ENCODE measurements around the gene TOR4A. TPM values are rescaled to one million over a fixed set of nuclear protein-coding genes. Genes with fewer than 3 reads are reported as not detected.
A peak's percentile ranks its signal among the peaks of the same experiment; 100 is the strongest.

The TOR4A gene
- total and polyA plus RNA-seq, 9 of the 15 experiments (the other 6 are each of a cell fraction or from before 2014, with no cell fraction given): 3.9 to 49.2 (median 8.8) TPM

DNA sequence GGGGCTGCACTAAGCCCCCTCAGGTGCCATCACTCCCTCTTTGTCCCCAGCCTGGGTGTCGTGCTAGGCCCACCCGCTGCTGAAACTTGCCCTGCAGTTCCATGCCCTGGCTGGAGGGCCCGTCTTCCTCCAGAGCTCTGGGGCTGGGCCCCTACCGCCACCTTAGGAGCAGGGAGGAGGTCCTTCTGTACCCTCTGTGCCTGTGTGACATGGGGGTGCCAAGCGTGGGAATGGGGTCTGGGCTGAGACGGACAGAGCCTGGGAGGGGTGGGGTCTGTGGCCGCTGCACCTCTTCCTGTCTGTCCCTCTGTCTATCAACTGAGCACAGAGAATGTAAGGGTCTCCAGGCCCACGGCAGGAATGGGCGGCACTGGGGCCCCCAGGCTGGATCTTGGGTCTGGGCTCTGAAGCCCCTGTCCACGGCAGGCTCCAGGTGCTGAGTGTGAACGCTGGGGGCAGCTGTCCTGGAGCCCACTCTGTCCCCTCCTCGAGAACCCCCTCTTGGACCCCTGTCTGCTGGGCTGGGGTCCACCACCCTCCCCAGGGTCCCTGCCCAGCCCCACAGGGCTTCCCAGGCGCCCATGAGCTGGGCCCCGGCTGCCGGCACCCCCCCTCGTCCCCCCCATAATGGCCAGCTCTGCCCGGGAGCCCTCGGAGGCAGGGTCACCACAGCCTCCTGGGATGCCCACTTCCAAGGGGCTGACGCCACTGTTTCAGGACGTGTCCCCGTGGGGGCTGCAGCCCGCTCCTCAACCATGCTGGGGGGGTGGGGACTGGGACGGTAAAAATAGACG lies 40.4 kb downstream of the TOR4A start:
- Histone ChIP-seq H3K9me1 (ENCODE audit: control insufficient read depth, insufficient read depth, low read length) (no peaks in the 10 kb centered on the region), H3K27me3 (ENCODE audit: control insufficient read depth in 2 of 2, insufficient read depth in 2 of 2, low read length in 2 of 2) (no peaks in the 10 kb centered on the region), H3K4me3 (no peak overlapping the region), H3K4me1 (replicated peaks in 1 of 2; ENCODE audit: control insufficient read depth in 2 of 2, insufficient read depth in 2 of 2, low read length in 2 of 2) (peaks cover 6 to 81% of the 10 kb centered on the region in 2 experiments), H3K9ac (ENCODE audit: insufficient read depth in 1 of 2, low read depth in 2 of 2, low read length in 2 of 2) (peak overlapping the region in 1 of 2 experiments; percentile 13; a peak in 1 of 4 replicates), H3K79me2 (ENCODE audit: control insufficient read depth, insufficient read depth, low read length) (no peaks in the 10 kb centered on the region), H3K9me3 (replicated peaks; ENCODE audit: control insufficient read depth, insufficient read depth, low read depth, low read length) (no peaks in the 10 kb centered on the region), H4K20me1 (replicated peaks; ENCODE audit: control insufficient read depth, insufficient read depth, low read length) (no peaks in the 10 kb centered on the region), H2AFZ (ENCODE audit: low read depth, low read length) (no peak overlapping the region), H3K27ac (ENCODE audit: extremely low read depth, low read depth, low read length) (no peak overlapping the region), H3K36me3 (ENCODE audit: control insufficient read depth, insufficient read depth, low read length) (no peaks in the 10 kb centered on the region), H3K4me2 (ENCODE audit: insufficient read depth, low read length) (no peak overlapping the region)
- CTCF ChIA-PET (ENCODE audit: low intra/inter-chr PET ratio): no interaction called here
- BruUV-seq (replicated peaks): no TSS peak
- peak in 1 of 4 experiments; percentile 8 for DNase-seq (ENCODE audit: extremely low read depth in 1 of 4, low spot score in 3 of 4)
- POLR2A ChIA-PET: interaction anchor here (0.6 to 1.2 kb wide), 4 partner anchors 10 to 96 kb away, joined by 3 to 4 read pairs (median 4); no protein-coding TSS in a partner anchor
- ATAC-seq: no peak
- in situ Hi-C loops (cut with MboI): no loop called here
- intact Hi-C loops (cut with micrococcal nuclease): no loop called here
- TF ChIP-seq ZBED1 (IDR thresholded peaks at IDR 0.05): no peak
- TF ChIP-seq, protein P1, sequence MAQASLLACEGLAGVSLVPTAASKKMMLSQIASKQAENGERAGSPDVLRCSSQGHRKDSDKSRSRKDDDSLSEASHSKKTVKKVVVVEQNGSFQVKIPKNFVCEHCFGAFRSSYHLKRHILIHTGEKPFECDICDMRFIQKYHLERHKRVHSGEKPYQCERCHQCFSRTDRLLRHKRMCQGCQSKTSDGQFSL (CRISPR knock-in tag; IDR thresholded peaks at IDR 0.05): 0 out of 2 replicates have a peak, but pooled peaks have one; percentile 33
- TF ChIP-seq, protein P1 (tag; IDR thresholded peaks at IDR 0.05): no peak
- WGBS (ENCODE audit: insufficient coverage, low coverage, missing lambda C conversion rate): 39% methylated on average over 17 of the region's 24 CpGs
- FAIRE-seq: no peak

DNA sequence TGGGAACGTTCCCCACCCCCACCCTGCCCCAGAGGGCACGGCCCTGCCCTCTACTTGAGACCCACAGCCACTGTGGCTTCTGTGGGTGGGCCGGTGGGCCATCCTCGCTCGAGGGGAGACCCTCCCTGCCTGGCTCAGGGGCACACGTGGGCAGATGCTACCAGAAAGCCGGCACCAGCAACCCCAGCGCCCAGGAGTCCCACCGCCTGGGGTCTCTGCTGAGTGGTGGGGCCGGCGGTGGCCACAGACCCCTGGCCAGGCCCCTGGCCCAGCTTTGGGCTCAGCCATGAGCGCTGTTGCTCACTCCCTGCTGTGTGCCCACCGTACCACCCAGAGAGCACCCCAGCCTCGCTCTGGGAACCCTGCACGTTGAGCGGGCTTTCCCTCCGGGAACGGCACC lies 41.1 kb downstream of the TOR4A start:
- no peaks in the 10 kb centered on the region for H3K9me1 ChIP-seq (ENCODE audit: control insufficient read depth, insufficient read depth, low read length)
- peak overlapping the region in 1 of 2 experiments; percentile 24; a peak in 1 of 4 replicates for H3K9ac ChIP-seq (ENCODE audit: insufficient read depth in 1 of 2, low read depth in 2 of 2, low read length in 2 of 2)
- H4K20me1 ChIP-seq (replicated peaks; ENCODE audit: control insufficient read depth, insufficient read depth, low read length): no peaks in the 10 kb centered on the region
- POLR2A ChIA-PET: interaction anchor here (0.7 kb wide), 1 partner anchor 41 kb away, joined by 3 read pairs; the partner anchor contains the start of gene TOR4A
- no TSS peak for BruUV-seq (replicated peaks)
- no peaks in the 10 kb centered on the region for H3K79me2 ChIP-seq (ENCODE audit: control insufficient read depth, insufficient read depth, low read length)
- peaks cover 6 to 75% of the 10 kb centered on the region in 2 experiments for H3K4me1 ChIP-seq (replicated peaks in 1 of 2; ENCODE audit: control insufficient read depth in 2 of 2, insufficient read depth in 2 of 2, low read length in 2 of 2)
- FAIRE-seq: no peak
- H3K27ac ChIP-seq (ENCODE audit: extremely low read depth, low read depth, low read length): no peak overlapping the region
- TF ChIP-seq ZNF589 (CRISPR knock-in tag; IDR thresholded peaks at IDR 0.05; ENCODE audit: low read depth) (no peak), FOXK2 (conservative IDR thresholded peaks at IDR 0.05 in 1 of 2, IDR thresholded peaks at IDR 0.05 in 1 of 2; ENCODE audit: low read depth in 2 of 2) (no peak)
- no peaks in the 10 kb centered on the region for H3K9me3 ChIP-seq (replicated peaks; ENCODE audit: control insufficient read depth, insufficient read depth, low read depth, low read length)
- intact Hi-C loops (cut with micrococcal nuclease): no loop called here
- no peak for DNase-seq (ENCODE audit: extremely low read depth in 1 of 4, low spot score in 3 of 4)
- CTCF ChIA-PET (ENCODE audit: low intra/inter-chr PET ratio): no interaction called here
- H3K27me3 ChIP-seq (ENCODE audit: control insufficient read depth in 2 of 2, insufficient read depth in 2 of 2, low read length in 2 of 2): no peaks in the 10 kb centered on the region
- WGBS (ENCODE audit: insufficient coverage, low coverage, missing lambda C conversion rate): 48% methylated on average over 17 of the region's 18 CpGs
- no peak for ATAC-seq
- H3K36me3 ChIP-seq (ENCODE audit: control insufficient read depth, insufficient read depth, low read length): no peaks in the 10 kb centered on the region
- H3K4me3 ChIP-seq: no peak overlapping the region
- H2AFZ ChIP-seq (ENCODE audit: low read depth, low read length): no peak overlapping the region
- in situ Hi-C loops (cut with MboI): no loop called here
- H3K4me2 ChIP-seq (ENCODE audit: insufficient read depth, low read length): no peak overlapping the region
